HG02870 (cell line): ENCODE measurements around the gene DCTN2.
"Not testable (repeated sequence)": the region's sequence is repeated elsewhere in the genome, so short reads cannot be mapped to it uniquely, and the experiment has no call there.

ENCODE experiments used
- ATAC-seq: cut with Tn5 transposase; IDR thresholded peaks from one replicate; pipeline ENCODE4 v1.9.1; 2021; ENCODE audit warnings: mild to moderate bottlenecking, moderate library complexity; ENCODE audit not compliant: unreplicated experiment

Gene DCTN2

GRCh38 chr12:57495051-57495701 lies 51.8 kb downstream of the DCTN2 start:
- not testable (repeated sequence) for ATAC-seq

- no peak for ATAC-seq
These were observed 55.4 kb downstream of the DCTN2 start for GRCh38 chr12:57491393-57492280.

GRCh38 chr12:57490126-57490525 lies 56.9 kb downstream of the DCTN2 start:
- no peak for ATAC-seq

GRCh38 chr12:57489157-57489641 lies 57.8 kb downstream of the DCTN2 start:
- no peak for ATAC-seq

GRCh38 chr12:57488402-57489156 lies 58.4 kb downstream of the DCTN2 start:
- ATAC-seq: no peak

- peak; percentile 94 for ATAC-seq
These were observed 59.2 kb downstream of the DCTN2 start, which contains the start of gene MARS1 for GRCh38 chr12:57487597-57488401. TSS of gene MARS1 (plus strand) at chr12:57488068. CDS start at chr12:57488091, 23 bp downstream.

GRCh38 chr12:57487055-57487596 lies 59.9 kb downstream of the DCTN2 start:
- no peak for ATAC-seq

- no peak for ATAC-seq
These were observed 61.3 kb downstream of the DCTN2 start for GRCh38 chr12:57485695-57486094.

GRCh38 chr12:57483466-57483865 lies 63.5 kb downstream of the DCTN2 start:
- ATAC-seq: no peak

- no peak for ATAC-seq
These were observed 65.3 kb downstream of the DCTN2 start for GRCh38 chr12:57481671-57482070.
